Measurements from ENCODE around the gene LRP1B. TPM values are rescaled to one million over a fixed set of nuclear protein-coding genes. Genes with fewer than 3 reads are reported as not detected.
"Not testable (repeated sequence)": the region's sequence is repeated elsewhere in the genome, so short reads cannot be mapped to it uniquely, and the experiment has no call there.

Gene LRP1B
- total RNA-seq, 1 experiment from 2014 or later = 0.17 TPM

DNA sequence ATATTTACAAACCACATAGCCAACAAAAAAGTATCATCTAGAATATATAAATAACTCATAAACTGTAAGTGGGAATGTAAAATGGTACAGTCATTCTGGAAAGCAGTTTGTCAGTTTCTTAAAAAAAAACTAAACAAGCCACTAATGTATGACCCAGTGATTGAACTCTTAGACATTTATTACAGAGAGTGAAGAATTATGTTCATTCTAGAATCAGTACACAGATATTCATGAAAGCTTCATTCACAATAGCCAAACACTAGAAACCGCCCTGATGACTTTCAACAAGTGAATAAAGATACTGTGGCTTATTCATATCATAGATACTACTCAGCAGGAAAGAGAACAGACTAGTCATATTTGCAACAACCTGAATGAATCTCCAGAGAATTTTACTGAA, 1541.5 kb downstream of the LRP1B start:
- no peaks in the 10 kb centered on the region for H3K27me3 ChIP-seq (ENCODE audit: control insufficient read depth, insufficient read depth, low read length)
- no peaks in the 10 kb centered on the region for H3K36me3 ChIP-seq (replicated peaks; ENCODE audit: control insufficient read depth, insufficient read depth, low read length)
- no peak overlapping the region for H3K4me3 ChIP-seq (ENCODE audit: insufficient read depth, low read depth, low read length)
- no peak for DNase-seq

DNA sequence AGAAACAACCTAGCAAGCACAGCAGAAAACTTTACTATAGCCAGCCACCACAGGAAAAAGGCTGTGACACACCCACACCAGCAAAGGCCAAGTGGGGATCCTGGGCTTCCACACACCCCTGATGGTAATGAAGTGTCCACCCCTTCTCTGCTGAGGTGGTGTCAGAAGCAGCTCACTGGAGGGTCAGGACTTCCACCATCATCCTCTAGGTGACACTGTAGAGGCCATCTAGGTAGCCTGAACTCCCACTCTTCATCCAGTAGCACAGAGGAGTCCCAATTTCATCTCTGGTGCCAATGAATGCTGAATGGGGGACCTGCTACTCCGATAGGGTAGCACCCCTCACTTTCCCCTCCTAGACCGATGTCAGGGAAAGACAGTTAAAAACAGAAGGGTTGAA, 1544.4 kb downstream of the LRP1B start:
- DNase-seq = peak; percentile 32
- H3K27me3 ChIP-seq (ENCODE audit: control insufficient read depth, insufficient read depth, low read length) = no peaks in the 10 kb centered on the region
- H3K4me3 ChIP-seq (ENCODE audit: insufficient read depth, low read depth, low read length) = no peak overlapping the region
- H3K36me3 ChIP-seq (replicated peaks; ENCODE audit: control insufficient read depth, insufficient read depth, low read length) = no peaks in the 10 kb centered on the region

- no peak overlapping the region for H3K4me3 ChIP-seq (ENCODE audit: insufficient read depth, low read depth, low read length)
- H3K36me3 ChIP-seq (replicated peaks; ENCODE audit: control insufficient read depth, insufficient read depth, low read length) = no peaks in the 10 kb centered on the region
- no peaks in the 10 kb centered on the region for H3K27me3 ChIP-seq (ENCODE audit: control insufficient read depth, insufficient read depth, low read length)
- DNase-seq = no peak
These were observed 1545.8 kb downstream of the LRP1B start for GRCh38 chr2:140585016-140585415.

- DNase-seq = no peak
- H3K36me3 ChIP-seq (replicated peaks; ENCODE audit: control insufficient read depth, insufficient read depth, low read length) = no peaks in the 10 kb centered on the region
- no peak overlapping the region for H3K4me3 ChIP-seq (ENCODE audit: insufficient read depth, low read depth, low read length)
- H3K27me3 ChIP-seq (ENCODE audit: control insufficient read depth, insufficient read depth, low read length) = no peaks in the 10 kb centered on the region
These were observed 1546.3 kb downstream of the LRP1B start for GRCh38 chr2:140584471-140584870.

- no peak for DNase-seq
- Histone ChIP-seq H3K4me3 (ENCODE audit: insufficient read depth, low read depth, low read length) (no peak overlapping the region), H3K27me3 (ENCODE audit: control insufficient read depth, insufficient read depth, low read length) (no peaks in the 10 kb centered on the region), H3K36me3 (replicated peaks; ENCODE audit: control insufficient read depth, insufficient read depth, low read length) (no peaks in the 10 kb centered on the region)
These were observed 1550.2 kb downstream of the LRP1B start for GRCh38 chr2:140580532-140581151.

- no peaks in the 10 kb centered on the region for H3K36me3 ChIP-seq (replicated peaks; ENCODE audit: control insufficient read depth, insufficient read depth, low read length)
- no peaks in the 10 kb centered on the region for H3K27me3 ChIP-seq (ENCODE audit: control insufficient read depth, insufficient read depth, low read length)
- DNase-seq = no peak
- H3K4me3 ChIP-seq (ENCODE audit: insufficient read depth, low read depth, low read length) = no peak overlapping the region
These were observed 1553.4 kb downstream of the LRP1B start for GRCh38 chr2:140577453-140577852.

DNA sequence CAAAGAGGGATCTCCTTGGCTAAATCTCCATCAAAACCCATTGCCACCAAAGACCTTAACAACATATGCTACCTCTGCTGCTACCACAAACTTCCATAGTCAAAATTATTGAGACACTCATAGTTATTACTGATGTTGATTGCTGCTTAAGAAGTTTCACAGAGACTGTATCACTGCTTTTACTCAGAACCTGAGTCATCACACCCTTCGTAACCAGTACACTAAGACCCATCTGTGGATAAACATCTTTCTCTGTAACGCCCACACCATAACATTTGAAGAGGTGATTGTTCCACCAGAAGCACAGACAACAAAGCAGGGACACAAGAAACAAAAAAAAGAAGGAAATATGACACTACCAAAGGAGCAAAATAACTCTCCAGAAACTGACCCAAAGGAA, 1563.1 kb downstream of the LRP1B start:
- Histone ChIP-seq H3K27me3 (ENCODE audit: control insufficient read depth, insufficient read depth, low read length) (no peaks in the 10 kb centered on the region), H3K4me3 (ENCODE audit: insufficient read depth, low read depth, low read length) (no peak overlapping the region), H3K36me3 (replicated peaks; ENCODE audit: control insufficient read depth, insufficient read depth, low read length) (no peaks in the 10 kb centered on the region)
- DNase-seq = no peak

GRCh38 chr2:140565756-140566155, 1565.1 kb downstream of the LRP1B start:
- H3K4me3 ChIP-seq (ENCODE audit: insufficient read depth, low read depth, low read length) = no peak overlapping the region
- no peaks in the 10 kb centered on the region for H3K27me3 ChIP-seq (ENCODE audit: control insufficient read depth, insufficient read depth, low read length)
- no peak for DNase-seq
- no peaks in the 10 kb centered on the region for H3K36me3 ChIP-seq (replicated peaks; ENCODE audit: control insufficient read depth, insufficient read depth, low read length)

- Histone ChIP-seq H3K4me3 (ENCODE audit: insufficient read depth, low read depth, low read length) (no peak overlapping the region), H3K36me3 (replicated peaks; ENCODE audit: control insufficient read depth, insufficient read depth, low read length) (no peaks in the 10 kb centered on the region), H3K27me3 (ENCODE audit: control insufficient read depth, insufficient read depth, low read length) (no peaks in the 10 kb centered on the region)
- DNase-seq = no peak
These were observed 1575.1 kb downstream of the LRP1B start for GRCh38 chr2:140555701-140556100.

GRCh38 chr2:140552634-140553033, 1578.2 kb downstream of the LRP1B start:
- H3K4me3 ChIP-seq (ENCODE audit: insufficient read depth, low read depth, low read length) = no peak overlapping the region
- no peaks in the 10 kb centered on the region for H3K27me3 ChIP-seq (ENCODE audit: control insufficient read depth, insufficient read depth, low read length)
- no peak for DNase-seq
- H3K36me3 ChIP-seq (replicated peaks; ENCODE audit: control insufficient read depth, insufficient read depth, low read length) = no peaks in the 10 kb centered on the region

DNA sequence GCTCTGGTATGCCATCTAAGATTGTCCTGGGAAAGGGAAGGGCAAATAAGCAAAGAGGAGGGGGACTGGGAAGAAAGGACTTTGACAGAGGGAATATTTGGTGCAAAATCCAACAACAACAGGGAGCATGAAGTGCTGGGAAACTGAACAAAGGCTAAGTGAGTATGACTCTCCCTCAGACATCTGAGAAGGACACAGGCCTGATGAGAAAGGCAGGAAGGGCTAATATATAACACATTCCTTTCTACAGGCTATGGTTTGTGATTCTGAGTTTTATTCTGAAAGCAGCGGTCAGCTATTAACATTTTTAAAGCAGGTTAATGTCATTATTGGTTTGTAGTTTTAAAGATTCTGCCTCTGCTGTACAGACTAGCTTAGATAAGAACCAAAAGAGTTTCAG, 1579.5 kb downstream of the LRP1B start:
- no peak for DNase-seq

DNA sequence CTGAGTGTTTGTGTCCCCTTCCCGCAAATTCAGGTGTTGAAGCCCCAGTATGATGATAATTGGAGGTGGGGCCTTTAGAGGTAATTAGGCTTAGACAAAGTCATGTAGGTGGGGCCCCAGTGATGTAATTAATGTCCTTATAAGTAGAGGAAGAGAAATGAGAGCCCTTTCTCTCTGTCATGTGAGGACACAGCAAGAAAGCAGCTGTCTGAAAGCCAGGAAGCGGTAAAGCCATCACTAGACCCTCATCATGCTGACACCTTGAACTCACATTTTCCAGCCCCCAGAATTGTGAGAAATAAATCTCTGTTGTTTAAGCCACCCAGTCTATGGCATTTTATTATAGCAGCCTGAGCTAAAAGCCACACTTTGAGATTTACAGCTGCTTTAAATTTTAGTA, 1580.0 kb downstream of the LRP1B start:
- Histone ChIP-seq H3K4me3 (ENCODE audit: insufficient read depth, low read depth, low read length) (no peak overlapping the region), H3K36me3 (replicated peaks; ENCODE audit: control insufficient read depth, insufficient read depth, low read length) (no peaks in the 10 kb centered on the region), H3K27me3 (ENCODE audit: control insufficient read depth, insufficient read depth, low read length) (no peaks in the 10 kb centered on the region)
- no peak for DNase-seq

More for the DNA sequence above, 1579.5 kb downstream of the LRP1B start:
- Histone ChIP-seq H3K4me3 (ENCODE audit: insufficient read depth, low read depth, low read length) (no peak overlapping the region), H3K27me3 (ENCODE audit: control insufficient read depth, insufficient read depth, low read length) (no peaks in the 10 kb centered on the region), H3K36me3 (replicated peaks; ENCODE audit: control insufficient read depth, insufficient read depth, low read length) (no peaks in the 10 kb centered on the region)

DNA sequence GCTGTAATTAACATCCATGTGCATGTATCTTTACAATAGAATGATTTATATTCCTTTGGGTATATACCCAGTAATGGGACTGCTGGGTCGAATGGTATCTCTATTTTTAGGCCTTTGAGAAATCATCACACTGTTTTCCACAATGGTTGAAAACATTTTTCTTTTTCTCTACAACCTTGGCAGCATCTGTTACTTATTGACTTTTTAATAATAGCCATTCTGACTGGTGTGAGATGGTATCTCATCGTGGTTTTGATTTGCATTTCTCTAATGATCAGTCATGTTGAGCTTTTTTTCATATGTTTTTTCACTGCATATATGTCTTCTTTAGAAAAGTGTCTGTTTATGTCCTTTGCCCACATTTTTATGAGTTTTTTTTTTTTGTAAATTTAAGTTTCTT, 1586.0 kb downstream of the LRP1B start:
- not testable (repeated sequence) for H3K27me3 ChIP-seq (ENCODE audit: control insufficient read depth, insufficient read depth, low read length); H3K4me3 ChIP-seq (ENCODE audit: insufficient read depth, low read depth, low read length); DNase-seq; H3K36me3 ChIP-seq (replicated peaks; ENCODE audit: control insufficient read depth, insufficient read depth, low read length)

GRCh38 chr2:140542627-140543026, 1588.2 kb downstream of the LRP1B start:
- no peaks in the 10 kb centered on the region for H3K36me3 ChIP-seq (replicated peaks; ENCODE audit: control insufficient read depth, insufficient read depth, low read length)
- DNase-seq = no peak
- H3K4me3 ChIP-seq (ENCODE audit: insufficient read depth, low read depth, low read length) = no peak overlapping the region
- H3K27me3 ChIP-seq (ENCODE audit: control insufficient read depth, insufficient read depth, low read length) = no peaks in the 10 kb centered on the region

GRCh38 chr2:140539242-140539875, 1591.5 kb downstream of the LRP1B start:
- no peaks in the 10 kb centered on the region for H3K27me3 ChIP-seq (ENCODE audit: control insufficient read depth, insufficient read depth, low read length)
- no peak for DNase-seq
- no peak overlapping the region for H3K4me3 ChIP-seq (ENCODE audit: insufficient read depth, low read depth, low read length)
- no peaks in the 10 kb centered on the region for H3K36me3 ChIP-seq (replicated peaks; ENCODE audit: control insufficient read depth, insufficient read depth, low read length)

Data from H7 (cell line).